ENCODE measurements around the gene MGAT4A.

GRCh38 chr2:98608962-98609604, 121.8 kb downstream of the MGAT4A start:
- TF ChIP-seq POLR2AphosphoS5 (IDR thresholded peaks at IDR 0.05; ENCODE audit: low read depth, low read length) = no peak
- no peak for TF ChIP-seq SPI1 (IDR thresholded peaks at IDR 0.05; ENCODE audit: low read depth, low read length)

Data from GM12891 (cell line).